LHCN-M2 (cell line): ENCODE data around the gene DFFA. TPM values are rescaled to one million over a fixed set of nuclear protein-coding genes. Genes with fewer than 3 reads are reported as not detected.

Experiments
- DNase-seq: peaks from one replicate; pipeline ENCODE4 v3.0.0-alpha.2; 2012; ENCODE audit warnings: low read depth
- polyA plus RNA-seq: library from polyadenylated mRNA; unstranded; fragments of >200 nt; gene quantifications from one replicate; pipeline ENCODE4 v1.2.1, GENCODE V29; 2012; ENCODE audit warnings: missing spikeins
- total RNA-seq: library from RNA; depleted of rRNA; stranded (reverse); fragments of >200 nt; gene quantifications from 2 replicates; pipeline ENCODE4 v1.2.3, GENCODE V29; 2014; rRNA removed

DFFA gene
- 32.7 and 34.2 TPM in 2 replicates for total RNA-seq
- polyA plus RNA-seq: 29.6 TPM

- DNase-seq: peak; percentile 95
These were observed at the start of gene DFFA for GRCh38 chr1:10472220-10473144. Gene DFFA, minus strand, starts transcription at chr1:10472529. Its CDS starts 71 bp downstream, at chr1:10472458.

GRCh38 chr1:10521537-10522157, 49.3 kb upstream of the DFFA start:
- DNase-seq: no peak

- no peak for DNase-seq
These were observed 48.6 kb upstream of the DFFA start for GRCh38 chr1:10520952-10521351.

DNA sequence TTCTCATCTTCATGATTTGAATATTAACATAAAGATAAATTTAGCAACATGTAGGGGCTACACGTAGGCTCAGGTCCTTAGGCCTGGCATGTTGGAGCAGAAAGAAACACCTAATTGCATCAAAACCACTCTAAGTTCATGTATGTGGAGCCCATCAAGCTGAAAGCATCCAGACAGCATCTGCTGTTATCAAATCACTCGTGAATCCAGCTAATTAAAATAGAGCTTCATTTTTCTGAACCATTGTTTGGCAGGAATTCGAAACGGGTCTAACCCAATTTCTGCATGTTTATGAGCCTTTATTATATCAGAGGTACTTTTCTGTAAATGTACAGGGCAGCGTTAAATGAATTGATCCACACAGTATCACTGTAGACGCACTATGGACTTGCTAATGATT, 48.2 kb upstream of the DFFA start:
- DNase-seq: no peak

GRCh38 chr1:10519016-10519417, 46.7 kb upstream of the DFFA start:
- DNase-seq: no peak

- DNase-seq: no peak
These were observed 45.3 kb upstream of the DFFA start for GRCh38 chr1:10517677-10517982.

DNA sequence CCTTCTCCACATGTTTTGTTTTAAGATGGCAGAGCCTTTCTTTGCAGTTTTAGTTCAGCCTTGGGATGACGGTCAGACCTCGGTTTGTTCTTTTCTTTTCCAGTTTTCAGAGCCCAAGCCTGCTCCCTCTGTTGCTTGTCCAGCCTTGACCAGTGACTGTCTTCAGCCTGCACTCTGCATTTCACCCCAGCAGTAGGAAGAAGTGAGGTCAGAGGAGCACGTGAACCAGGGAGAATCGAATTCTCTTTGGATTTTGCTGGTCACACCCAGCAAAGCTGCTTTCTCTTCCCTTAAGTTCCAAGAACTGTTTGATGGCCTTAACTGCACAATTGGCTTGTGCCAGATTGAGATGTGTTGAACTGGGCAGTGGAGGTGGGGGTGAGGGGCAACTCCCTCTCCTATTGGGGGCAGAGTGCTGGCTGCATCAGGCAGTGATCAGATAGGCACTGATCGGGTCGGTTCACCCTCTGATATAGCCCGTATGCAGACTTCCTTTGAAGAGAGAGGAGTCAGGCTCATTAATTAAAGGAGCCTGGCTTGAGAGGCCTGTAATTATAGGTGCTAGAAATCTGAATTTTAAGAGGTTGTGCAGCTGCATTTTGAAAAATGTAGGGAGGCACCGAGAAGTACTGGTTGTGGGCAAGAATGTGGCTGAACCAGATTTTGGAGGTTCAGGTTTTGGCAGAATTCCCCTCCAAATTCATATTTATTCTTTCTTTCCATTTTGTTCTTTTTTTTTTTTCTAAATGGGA, 44.8 kb upstream of the DFFA start:
- DNase-seq: no peak

DNA sequence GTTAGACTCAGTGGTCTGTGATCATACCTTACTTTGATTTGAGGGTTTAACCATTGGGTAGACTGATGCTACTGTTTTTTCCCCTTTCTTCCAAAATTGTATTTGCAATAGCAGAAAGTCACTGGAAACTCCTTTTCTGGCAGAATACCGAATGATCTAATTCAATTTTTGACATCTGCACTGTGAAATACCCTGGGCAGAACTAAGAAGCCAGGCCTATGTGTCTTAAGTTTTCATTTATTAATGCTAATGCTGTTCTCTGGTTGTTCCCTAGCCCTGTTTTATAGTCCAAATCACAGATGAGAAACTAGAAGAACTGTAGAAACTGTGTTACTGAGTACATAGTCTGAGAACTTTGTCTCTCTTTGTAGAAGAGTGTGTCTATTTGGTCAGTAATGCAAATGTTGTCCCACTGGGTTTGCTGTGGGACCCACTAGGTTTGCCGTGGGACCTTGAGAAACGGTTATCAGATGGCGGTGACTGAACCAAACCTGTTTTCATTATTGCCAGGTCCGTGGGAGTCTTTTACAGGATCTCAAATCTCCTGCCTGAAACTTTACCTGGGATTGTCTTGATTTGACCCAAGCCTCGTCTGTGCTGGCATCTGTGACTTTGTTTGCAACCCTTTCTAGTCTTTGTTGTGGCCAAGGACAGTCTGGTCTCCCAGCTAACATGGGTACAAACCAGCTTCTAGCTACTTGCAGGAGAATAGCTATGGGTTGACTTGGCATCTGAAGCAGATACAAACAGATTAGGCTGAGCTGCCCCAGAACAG, 43.8 kb upstream of the DFFA start:
- no peak for DNase-seq

DNA sequence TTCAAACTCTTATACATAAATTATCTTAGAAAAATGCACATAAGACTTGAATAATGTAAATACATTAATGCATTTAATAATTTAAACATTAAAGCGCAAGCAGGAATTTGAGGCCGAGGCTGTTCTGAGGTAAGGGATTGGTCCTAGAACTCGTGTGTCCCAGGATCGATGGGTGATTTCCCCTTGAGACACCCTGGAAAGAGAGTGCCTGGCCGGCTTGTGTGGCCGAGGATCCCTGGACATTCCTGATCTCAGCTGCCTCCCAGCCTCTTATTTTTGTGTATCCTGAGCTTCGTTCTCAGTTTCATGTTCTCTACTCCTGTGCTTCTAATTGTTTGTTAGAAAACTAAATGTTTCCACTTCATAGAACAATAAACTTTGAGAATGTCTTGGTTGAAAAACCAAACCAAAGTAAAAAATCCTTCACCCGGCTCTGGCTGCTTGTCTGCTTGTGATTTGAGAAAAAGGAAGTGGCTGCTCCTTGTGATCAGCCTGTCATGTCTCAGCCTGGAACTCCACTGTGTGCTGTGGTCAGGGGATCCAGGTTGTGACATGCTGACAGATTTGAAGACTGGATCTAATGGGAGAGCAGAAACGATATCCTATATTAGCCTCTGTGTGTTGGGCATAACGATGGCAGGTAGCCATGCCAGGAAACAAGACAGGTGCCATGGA, 43.1 kb upstream of the DFFA start:
- DNase-seq: no peak

DNA sequence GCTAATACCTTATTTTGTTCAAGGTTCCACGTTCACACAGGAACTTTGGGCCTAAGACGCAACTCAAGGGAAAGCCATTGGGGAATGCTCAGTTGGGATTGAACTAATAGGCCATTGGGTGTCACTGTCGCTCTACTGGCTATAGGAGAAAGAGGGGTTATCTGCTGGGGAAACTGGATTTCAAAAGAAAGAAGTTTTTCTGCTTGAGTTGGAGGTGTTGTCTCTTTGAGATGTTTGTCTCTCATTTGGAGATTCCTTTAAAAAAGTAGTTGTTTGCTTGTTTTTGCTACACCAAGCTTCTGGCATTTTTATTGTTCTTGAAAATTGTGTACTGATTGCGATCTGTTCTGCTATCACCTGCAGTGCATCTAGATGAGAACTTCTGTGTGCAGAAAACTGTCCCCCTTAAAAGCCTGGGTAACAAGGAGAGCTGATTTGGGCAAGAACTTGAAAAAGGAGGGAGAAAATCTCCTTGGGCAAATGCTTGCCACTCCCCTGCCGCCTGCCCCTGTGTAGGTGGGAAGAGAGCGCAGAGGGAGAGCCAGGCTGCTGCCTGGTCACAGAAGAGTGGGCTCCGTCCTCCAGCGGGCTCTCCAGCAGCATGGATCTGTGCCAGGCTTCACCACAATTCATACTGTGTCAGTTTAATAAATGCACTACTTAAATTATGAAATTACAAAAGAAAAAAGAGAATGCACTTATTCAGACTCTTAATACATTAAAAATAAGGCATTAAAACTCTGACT, 42.3 kb upstream of the DFFA start:
- peak; percentile 50 for DNase-seq

DNA sequence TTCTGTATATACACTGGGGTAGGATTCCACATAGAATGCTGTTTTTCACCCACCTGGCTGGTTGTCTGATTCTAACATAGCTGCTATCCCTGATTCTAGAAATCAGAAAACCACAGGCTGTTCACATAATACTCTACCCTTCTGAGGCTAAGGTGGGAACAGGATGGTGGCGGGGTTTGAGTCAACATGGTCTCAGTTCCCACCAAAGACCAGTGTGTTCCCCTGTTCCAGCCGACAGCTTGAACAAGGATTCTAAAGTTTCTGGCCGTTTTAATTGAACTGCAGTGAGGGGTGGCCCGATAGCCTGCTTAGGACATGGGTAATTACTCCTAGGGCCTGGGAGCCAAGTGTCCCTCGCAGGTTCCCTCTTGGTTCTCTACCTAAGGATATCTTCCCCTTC, 40.9 kb upstream of the DFFA start:
- DNase-seq: no peak

DNA sequence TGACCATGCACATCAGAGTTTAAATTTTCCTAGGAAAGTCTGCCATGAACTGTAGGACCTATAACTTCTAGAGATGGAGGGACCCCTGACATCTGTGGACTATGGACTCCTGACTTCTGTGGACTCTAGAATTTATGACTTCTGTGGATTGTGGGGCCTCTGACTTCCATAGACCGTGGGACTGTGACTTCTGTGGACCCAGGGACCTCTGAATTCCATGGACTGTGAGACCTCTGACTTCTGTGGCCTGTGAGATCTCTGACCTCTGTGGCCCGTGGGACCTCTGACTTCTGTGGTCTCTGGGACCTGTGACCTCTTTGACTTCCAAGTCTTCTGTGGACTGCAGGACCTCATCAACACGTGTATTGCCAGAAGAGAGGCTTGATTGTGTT, 39.2 kb upstream of the DFFA start:
- DNase-seq: peak; percentile 9

DNA sequence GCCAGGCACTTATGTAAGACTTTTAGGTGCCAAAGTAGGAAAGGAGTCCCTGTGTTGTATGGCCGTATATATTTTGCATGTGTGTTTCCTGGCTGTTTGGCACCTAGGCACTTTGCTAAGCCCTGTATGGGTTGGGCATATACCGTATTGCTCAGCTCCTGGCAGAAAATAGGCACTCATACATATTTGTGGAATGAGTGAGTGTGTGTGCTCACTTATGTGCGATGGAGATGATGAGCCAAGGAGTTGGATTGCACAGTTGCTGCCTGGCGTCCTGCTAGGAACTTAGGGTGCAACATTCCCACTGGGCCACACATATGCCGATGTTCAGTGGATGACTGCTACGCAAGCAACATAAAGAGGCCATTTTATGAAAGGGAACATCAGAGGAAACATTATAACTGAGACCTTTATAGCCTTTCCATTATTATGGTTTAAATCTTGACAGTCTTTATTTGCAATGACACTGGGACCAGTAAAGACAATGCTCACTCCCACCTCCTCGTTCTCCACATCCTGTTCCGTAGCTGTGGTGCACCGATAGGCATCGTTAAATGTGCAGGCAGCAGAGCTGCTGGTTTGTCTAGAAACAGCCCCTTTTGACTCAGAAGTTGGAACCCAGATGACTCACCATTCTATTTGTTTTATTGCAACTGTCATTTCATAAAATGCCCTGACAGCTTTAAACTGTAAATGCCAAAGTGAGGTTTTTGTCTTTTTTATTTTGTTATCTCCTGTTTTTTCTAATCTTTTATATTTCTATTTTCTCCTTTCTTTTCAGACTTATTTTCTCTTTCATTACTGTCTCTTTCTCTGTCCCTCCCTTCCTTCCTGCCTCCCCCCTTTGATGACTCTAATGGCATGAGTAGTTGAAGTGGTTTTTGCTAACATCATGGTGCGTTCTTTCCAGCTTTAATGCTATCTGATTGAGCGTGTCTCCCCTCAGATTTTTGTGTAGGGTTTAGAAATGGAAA, 38.5 kb upstream of the DFFA start:
- peak; percentile 94 for DNase-seq

GRCh38 chr1:10509809-10510509, 37.6 kb upstream of the DFFA start:
- no peak for DNase-seq

DNA sequence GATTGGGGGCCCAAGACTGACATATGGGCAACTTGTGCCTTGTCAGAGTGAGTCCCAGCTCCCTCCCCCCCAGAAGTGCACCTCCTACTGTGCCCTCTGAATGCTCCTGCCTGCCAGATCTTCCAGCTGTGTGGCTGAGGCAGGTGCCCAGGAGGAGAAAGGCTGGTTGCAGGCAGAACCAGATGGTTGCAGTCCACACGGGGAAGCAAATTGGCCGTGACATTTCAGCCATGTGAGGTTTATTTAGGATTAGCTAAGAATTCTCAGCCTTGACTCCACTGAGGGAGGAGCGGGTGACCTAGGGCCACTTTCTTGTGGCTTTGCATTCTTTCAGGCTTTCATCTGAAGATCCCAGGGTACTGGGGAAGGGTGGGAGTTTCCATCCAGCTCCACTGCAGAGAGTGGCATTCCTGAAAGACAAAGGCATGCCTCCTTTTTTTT, 36.2 kb upstream of the DFFA start:
- peak; percentile 48 for DNase-seq

DNA sequence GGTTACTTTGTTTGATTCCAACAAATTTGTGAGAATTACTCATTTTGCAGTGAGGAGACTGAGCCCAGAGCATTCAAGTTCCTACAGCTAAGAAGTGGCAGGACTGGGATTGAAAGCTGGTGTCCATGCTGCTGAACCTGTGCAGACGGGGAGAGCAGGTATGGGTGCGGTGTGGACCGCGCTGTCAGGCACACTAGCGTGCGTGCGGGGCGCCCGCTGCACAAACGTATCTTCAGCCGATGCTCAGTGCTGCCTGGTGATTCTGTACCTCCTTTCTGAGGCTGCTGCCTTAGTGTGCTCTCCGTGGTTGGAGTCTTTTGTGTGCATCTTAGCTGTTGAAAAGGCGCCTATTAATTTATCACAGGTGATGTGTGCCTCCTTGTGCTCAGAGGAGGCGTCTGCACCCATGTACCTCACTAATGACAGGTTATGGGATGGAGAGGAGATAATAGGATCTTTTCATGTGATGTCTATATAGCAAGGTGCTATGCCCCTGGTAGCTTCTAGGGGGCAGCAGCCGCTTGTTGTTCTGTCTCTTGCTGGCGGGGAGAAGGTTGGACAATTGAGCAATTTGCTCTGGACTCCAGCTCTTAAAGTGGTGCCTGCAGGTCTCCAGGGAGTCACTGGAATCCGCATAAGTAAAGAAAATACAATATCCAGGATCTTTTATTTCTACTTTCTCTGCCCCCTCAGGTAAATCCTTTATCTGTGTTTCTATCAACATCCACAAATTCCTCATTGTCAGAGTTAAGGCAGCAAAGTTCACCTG, 35.0 kb upstream of the DFFA start:
- peak; percentile 78 for DNase-seq

DNA sequence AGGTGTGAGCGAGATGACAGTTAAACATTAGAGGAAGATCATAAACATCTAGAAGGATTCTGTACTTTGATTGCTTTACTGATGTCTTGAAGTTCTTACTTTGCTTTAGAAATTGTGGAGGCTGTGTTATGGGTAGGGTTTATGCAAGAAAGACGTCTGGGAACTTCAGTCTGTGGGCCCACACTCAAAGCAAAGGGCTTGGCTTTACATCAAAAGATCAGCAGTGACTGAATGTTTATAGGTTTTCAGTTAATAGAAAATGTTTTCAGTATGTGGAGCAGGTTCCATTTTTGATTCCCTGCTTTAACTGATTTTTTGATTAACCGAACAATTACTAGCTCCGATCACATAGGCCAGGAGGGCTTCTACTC, 34.3 kb upstream of the DFFA start:
- no peak for DNase-seq
